K562 (cell line): ENCODE measurements around the gene AMH. TPM values are rescaled to one million over a fixed set of nuclear protein-coding genes. Genes with fewer than 3 reads are reported as not detected.

ENCODE experiments used
- BCOR ChIP-seq: fragments of 450-650 bp; IDR thresholded peaks from 2 replicates; pipeline ENCODE4 v1.6.1; 2016
- CTBP1 ChIP-seq: fragments of 450-650 bp; IDR thresholded peaks from 2 replicates; pipeline ENCODE4 v1.6.1; 2016; ENCODE audit warnings: borderline replicate concordance
- DNMT1 ChIP-seq: fragments of 450-650 bp; IDR thresholded peaks from 2 replicates; pipeline ENCODE4 v1.6.1; 2016; ENCODE audit warnings: antibody characterized with exemption, mild to moderate bottlenecking
- FOXA3 ChIP-seq, 2 experiments: fragments of 450-650 bp in 1 of 2; sonication (generic) in 1 of 2; formaldehyde crosslinking; IDR thresholded peaks in 1 of 2; conservative IDR thresholded peaks in 1 of 2; 2 replicates each; pipeline versions ENCODE4 v1.4.0 to v1.8.0; 2020 to 2022; ENCODE audit warnings: mild to moderate bottlenecking in 2 of 2, missing genetic modification reagents in 1 of 2
- FOXP1 ChIP-seq: sonication (generic); formaldehyde crosslinking; IDR thresholded peaks from 2 replicates; pipeline ENCODE4 v1.8.0; 2022; ENCODE audit warnings: mild to moderate bottlenecking, missing genetic modification reagents
- GTF2E2 ChIP-seq: fragments of 200-800 bp; sonication (Bioruptor generic); IDR thresholded peaks from 2 replicates; pipeline ENCODE4 v1.6.1; 2016; ENCODE audit warnings: missing genetic modification characterization, missing compliant biosample characterization
- HDAC1 ChIP-seq, 2 experiments: fragments of 450-650 bp; IDR thresholded peaks; 2 replicates each; pipeline ENCODE4 v1.6.1; 2016 to 2017; ENCODE audit warnings: inconsistent platforms in 1 of 2, mild to moderate bottlenecking in 1 of 2, moderate library complexity in 1 of 2
- NR2C1 ChIP-seq, 2 experiments: fragments of 450-650 bp; IDR thresholded peaks; 2 replicates each; pipeline ENCODE4 v1.6.1; 2017; ENCODE audit warnings: mild to moderate bottlenecking in 2 of 2, antibody characterized with exemption in 1 of 2, inconsistent platforms in 1 of 2, missing compliant biosample characterization in 1 of 2, missing genetic modification characterization in 1 of 2
- PML ChIP-seq: IDR thresholded peaks from 2 replicates; pipeline ENCODE4 v1.6.1; 2012; ENCODE audit warnings: low read length, inconsistent platforms
- PPARD ChIP-seq: fragments of 250-450 bp; sonication (Bioruptor Pico); IDR thresholded peaks from 2 replicates; pipeline ENCODE4 v1.8.0; 2022; ENCODE audit warnings: inconsistent platforms, mild to moderate bottlenecking, moderate library complexity
- PURB ChIP-seq: sonication (generic); formaldehyde crosslinking; IDR thresholded peaks from 2 replicates; pipeline ENCODE4 v1.9.0; 2021; ENCODE audit warnings: low read depth, mild to moderate bottlenecking, missing genetic modification reagents
- RBM22 ChIP-seq: fragments of 200-400 bp; formaldehyde crosslinking; IDR thresholded peaks from 2 replicates; pipeline ENCODE4 v1.6.1; 2018; ENCODE audit warnings: low read length, low read depth; ENCODE audit not compliant: poor library complexity, severe bottlenecking
- TGIF2 ChIP-seq: sonication (generic); formaldehyde crosslinking; IDR thresholded peaks from 2 replicates; pipeline ENCODE4 v1.8.1; 2022; ENCODE audit warnings: mild to moderate bottlenecking, missing genetic modification reagents, moderate library complexity
- YBX1 ChIP-seq: fragments of 450-650 bp; IDR thresholded peaks from 2 replicates; pipeline ENCODE4 v1.7.1; 2016; ENCODE audit warnings: mild to moderate bottlenecking
- polyA plus RNA-seq, 8 experiments: library from polyadenylated mRNA; depleted of rRNA in 4 of 8; stranded (reverse) in 5 of 8; unstranded in 3 of 8; fragments of >200 nt; fragmentation: Nextera tagmentation in 2 of 8; fragmentation: Illumina TruSeq in 1 of 8; extraction: Ambion mirVana in 2 of 8; extraction: Trizol in 1 of 8; gene quantifications; 2 replicates each; pipeline versions ENCODE4 v1.2.1 to v1.2.3, GENCODE V29; 2011 to 2014; ENCODE audit warnings: inconsistent platforms in 1 of 8, missing spikeins in 1 of 8
- total RNA-seq, 7 experiments: library from RNA; depleted of rRNA in 6 of 7; stranded (reverse); fragments of >200 nt in 6 of 7; fragmentation: Illumina TruSeq in 2 of 7; extraction: Trizol in 2 of 7; gene quantifications; 2 replicates each; pipeline versions ENCODE4 v1.2.1 to v1.2.3, GENCODE V29; 2011 to 2021; ENCODE audit warnings: low replicate concordance in 1 of 7
- TF ChIP-seq, protein P1 (sequence below): fragments of 150-350 bp; IDR thresholded peaks from 2 replicates; pipeline ENCODE4 v1.6.1; 2014; ENCODE audit warnings: low read depth, mild to moderate bottlenecking, low read length, borderline replicate concordance
- TF ChIP-seq, protein P2 (sequence below): fragments of 450-650 bp; formaldehyde crosslinking; IDR thresholded peaks from 2 replicates; pipeline ENCODE4 v1.4.0; 2020; ENCODE audit warnings: mild to moderate bottlenecking
- TF ChIP-seq, protein P3 (sequence below): fragments of 450-650 bp; IDR thresholded peaks from 2 replicates; pipeline ENCODE4 v1.7.0; 2016; ENCODE audit warnings: borderline replicate concordance
- TF ChIP-seq, protein P4 (sequence below): fragments of 250-450 bp; sonication (Bioruptor Pico); IDR thresholded peaks from 2 replicates; pipeline ENCODE4 v1.4.0; 2020; ENCODE audit warnings: mild to moderate bottlenecking

The AMH gene
- total and polyA plus RNA-seq, 9 of the 15 experiments (the other 6 are each of a cell fraction or from before 2014, with no cell fraction given) = 0.29 to 27.4 (median 2.6) TPM; not detected in 2

DNA sequence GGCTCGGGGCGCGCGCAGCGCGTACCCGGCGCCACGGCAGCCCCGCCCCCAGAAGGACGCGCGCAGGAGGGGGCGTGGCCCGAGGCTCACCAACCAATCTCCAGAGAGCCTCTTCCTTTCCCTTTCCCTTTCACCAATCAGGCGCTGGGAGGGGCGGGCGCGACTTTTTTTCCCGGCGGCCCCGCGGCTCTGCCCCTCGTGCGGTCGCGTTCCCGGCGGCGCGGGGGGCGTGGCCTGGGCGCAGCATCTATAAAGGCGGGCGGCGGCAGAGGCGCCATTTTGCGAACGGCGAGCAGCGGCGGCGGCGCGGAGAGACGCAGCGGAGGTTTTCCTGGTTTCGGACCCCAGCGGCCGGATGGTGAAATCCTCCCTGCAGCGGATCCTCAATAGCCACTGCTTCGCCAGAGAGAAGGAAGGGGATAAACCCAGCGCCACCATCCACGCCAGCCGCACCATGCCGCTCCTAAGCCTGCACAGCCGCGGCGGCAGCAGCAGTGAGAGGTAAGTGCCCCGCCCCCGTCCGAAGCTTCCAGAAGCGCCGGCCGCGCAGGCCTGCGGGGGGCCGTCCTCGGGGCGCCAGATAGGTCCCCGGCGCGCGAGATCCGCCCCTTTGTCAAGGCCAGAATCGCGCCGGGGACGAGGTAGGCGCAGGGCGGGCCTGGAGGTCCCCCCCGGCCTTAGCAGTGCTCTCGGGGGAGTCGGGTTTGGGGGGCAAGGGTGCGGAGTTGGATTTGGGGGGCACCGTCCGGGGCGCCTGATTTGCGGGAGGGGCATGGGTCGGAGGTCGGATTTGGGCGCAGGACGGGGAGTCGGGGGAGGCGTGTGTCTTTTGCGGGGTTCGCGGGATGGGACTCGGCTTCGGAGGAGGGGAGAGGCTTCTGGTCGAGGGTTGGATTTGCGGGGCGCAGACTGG is 20.4 kb downstream of the AMH start (continued):
- TF ChIP-seq, protein P1, sequence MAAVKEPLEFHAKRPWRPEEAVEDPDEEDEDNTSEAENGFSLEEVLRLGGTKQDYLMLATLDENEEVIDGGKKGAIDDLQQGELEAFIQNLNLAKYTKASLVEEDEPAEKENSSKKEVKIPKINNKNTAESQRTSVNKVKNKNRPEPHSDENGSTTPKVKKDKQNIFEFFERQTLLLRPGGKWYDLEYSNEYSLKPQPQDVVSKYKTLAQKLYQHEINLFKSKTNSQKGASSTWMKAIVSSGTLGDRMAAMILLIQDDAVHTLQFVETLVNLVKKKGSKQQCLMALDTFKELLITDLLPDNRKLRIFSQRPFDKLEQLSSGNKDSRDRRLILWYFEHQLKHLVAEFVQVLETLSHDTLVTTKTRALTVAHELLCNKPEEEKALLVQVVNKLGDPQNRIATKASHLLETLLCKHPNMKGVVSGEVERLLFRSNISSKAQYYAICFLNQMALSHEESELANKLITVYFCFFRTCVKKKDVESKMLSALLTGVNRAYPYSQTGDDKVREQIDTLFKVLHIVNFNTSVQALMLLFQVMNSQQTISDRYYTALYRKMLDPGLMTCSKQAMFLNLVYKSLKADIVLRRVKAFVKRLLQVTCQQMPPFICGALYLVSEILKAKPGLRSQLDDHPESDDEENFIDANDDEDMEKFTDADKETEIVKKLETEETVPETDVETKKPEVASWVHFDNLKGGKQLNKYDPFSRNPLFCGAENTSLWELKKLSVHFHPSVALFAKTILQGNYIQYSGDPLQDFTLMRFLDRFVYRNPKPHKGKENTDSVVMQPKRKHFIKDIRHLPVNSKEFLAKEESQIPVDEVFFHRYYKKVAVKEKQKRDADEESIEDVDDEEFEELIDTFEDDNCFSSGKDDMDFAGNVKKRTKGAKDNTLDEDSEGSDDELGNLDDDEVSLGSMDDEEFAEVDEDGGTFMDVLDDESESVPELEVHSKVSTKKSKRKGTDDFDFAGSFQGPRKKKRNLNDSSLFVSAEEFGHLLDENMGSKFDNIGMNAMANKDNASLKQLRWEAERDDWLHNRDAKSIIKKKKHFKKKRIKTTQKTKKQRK = no peak
- TF ChIP-seq FOXP1 = peak; percentile 50; the same call in 1 of the 2 replicates
- TF ChIP-seq PML = peak; percentile 94
- TF ChIP-seq PPARD (CRISPR knock-in tag) = no peak
- no peak for TF ChIP-seq DNMT1
- no peak for TF ChIP-seq NR2C1 (IDR thresholded peaks at IDR 0.05)
- no peak for TF ChIP-seq NR2C1 (tag; IDR thresholded peaks at IDR 0.05)
- TF ChIP-seq FOXA3 (CRISPR knock-in tag; conservative IDR thresholded peaks at IDR 0.05 in 1 of 2, IDR thresholded peaks at IDR 0.05 in 1 of 2) = no peak
- TF ChIP-seq, protein P2, sequence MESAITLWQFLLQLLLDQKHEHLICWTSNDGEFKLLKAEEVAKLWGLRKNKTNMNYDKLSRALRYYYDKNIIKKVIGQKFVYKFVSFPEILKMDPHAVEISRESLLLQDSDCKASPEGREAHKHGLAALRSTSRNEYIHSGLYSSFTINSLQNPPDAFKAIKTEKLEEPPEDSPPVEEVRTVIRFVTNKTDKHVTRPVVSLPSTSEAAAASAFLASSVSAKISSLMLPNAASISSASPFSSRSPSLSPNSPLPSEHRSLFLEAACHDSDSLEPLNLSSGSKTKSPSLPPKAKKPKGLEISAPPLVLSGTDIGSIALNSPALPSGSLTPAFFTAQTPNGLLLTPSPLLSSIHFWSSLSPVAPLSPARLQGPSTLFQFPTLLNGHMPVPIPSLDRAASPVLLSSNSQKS (CRISPR knock-in tag) = no peak
- peak; percentile 99 for TF ChIP-seq GTF2E2 (tag)
- TF ChIP-seq CTBP1 = peak; percentile 84
- no peak for TF ChIP-seq TGIF2 (CRISPR knock-in tag)
- TF ChIP-seq RBM22 = peak; percentile 86
- TF ChIP-seq HDAC1 (IDR thresholded peaks at IDR 0.05) = peak in 1 of 2 experiments; percentile 76; a peak in 2 of 4 replicates
- no peak for TF ChIP-seq PURB
- TF ChIP-seq, protein P3, sequence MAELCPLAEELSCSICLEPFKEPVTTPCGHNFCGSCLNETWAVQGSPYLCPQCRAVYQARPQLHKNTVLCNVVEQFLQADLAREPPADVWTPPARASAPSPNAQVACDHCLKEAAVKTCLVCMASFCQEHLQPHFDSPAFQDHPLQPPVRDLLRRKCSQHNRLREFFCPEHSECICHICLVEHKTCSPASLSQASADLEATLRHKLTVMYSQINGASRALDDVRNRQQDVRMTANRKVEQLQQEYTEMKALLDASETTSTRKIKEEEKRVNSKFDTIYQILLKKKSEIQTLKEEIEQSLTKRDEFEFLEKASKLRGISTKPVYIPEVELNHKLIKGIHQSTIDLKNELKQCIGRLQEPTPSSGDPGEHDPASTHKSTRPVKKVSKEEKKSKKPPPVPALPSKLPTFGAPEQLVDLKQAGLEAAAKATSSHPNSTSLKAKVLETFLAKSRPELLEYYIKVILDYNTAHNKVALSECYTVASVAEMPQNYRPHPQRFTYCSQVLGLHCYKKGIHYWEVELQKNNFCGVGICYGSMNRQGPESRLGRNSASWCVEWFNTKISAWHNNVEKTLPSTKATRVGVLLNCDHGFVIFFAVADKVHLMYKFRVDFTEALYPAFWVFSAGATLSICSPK = no peak
- peak; percentile 46; the same call in 1 of the 2 replicates for TF ChIP-seq BCOR
- no peak for TF ChIP-seq YBX1
- TF ChIP-seq, protein P4, sequence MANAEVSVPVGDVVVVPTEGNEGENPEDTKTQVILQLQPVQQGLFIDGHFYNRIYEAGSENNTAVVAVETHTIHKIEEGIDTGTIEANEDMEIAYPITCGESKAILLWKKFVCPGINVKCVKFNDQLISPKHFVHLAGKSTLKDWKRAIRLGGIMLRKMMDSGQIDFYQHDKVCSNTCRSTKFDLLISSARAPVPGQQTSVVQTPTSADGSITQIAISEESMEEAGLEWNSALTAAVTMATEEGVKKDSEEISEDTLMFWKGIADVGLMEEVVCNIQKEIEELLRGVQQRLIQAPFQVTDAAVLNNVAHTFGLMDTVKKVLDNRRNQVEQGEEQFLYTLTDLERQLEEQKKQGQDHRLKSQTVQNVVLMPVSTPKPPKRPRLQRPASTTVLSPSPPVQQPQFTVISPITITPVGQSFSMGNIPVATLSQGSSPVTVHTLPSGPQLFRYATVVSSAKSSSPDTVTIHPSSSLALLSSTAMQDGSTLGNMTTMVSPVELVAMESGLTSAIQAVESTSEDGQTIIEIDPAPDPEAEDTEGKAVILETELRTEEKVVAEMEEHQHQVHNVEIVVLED (CRISPR knock-in tag) = peak; percentile 68
